Posterior vena cava (tissue), 2 donors: ENCODE results near the gene SPATA33. TPM values are rescaled to one million over a fixed set of nuclear protein-coding genes. Genes with fewer than 3 reads are reported as not detected.

Experiments
- DNase-seq: peaks from one replicate; pipeline ENCODE4 v3.0.0-alpha.2; 2020; ENCODE audit warnings: low spot score
- intact Hi-C, 2 donors: fragments of 100-400 bp; cut with DNase I; formaldehyde crosslinking; loops; one replicate each; pipeline versions ENCODE4 v1.14.1 to v1.14.2; 2022 to 2023
- total RNA-seq, 2 donors: library from RNA; stranded (reverse); fragmentation: NEBNext Ultra II Directional; extraction: Animal tissue kit (Norgen Biotek cat#: 25700); gene quantifications; one replicate each; pipeline ENCODE4 v1.2.1, GENCODE V29; 2021
- donor health status: DM: yes; HTN: yes; CAD: no.
- donor health status: DM: yes; HTN: yes; CAD: no.

SPATA33 gene
- total RNA-seq, 2 donors from 2014 or later, result 5.0 to 5.8 TPM

DNA sequence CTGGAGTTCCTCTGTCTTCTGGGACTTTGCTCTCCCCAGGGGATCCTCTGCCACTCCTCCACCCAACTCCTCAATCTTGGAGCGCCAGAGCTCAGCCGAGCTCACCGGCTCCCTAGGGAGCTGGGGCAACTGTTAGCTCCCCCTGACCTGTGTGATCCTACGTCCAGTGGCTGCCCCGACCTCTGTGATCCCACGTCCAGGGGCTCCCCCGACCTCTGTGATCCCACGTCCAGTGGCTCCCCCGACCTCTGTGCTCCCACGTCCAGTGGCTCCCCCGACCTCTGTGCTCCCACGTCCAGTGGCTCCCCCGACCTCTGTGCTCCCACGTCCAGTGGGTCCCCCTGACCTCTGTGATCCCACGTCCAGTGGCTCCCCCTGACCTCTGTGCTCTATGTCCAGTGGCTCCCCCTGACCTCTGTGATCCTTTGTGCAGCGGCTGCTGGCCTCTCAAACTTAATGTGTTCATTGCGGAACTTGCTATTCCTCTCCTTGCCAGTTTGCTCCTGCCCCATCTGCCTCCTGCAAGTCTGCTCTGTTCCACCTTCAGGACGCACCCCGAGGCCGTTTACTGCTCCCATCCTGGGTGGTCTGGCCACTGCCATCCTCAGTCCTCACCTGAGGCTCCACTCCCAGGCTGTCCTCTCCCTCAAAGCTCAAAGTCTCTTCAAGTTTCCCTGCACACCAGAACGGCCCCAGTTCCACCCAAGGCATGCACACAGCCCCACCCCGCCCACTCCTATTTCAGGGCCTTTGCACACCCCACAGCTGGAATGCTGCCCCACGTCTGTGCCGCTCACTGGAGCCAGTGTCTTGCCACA lies 60.3 kb downstream of the SPATA33 start:
- intact Hi-C loops, result no loop called here
- no peak for DNase-seq

Other genes starting within 250 kb of the SPATA33 start
- 100 to 1,000 TPM in 1 of 2 donors, 10 to 100 TPM in 1; 95.0 to 110 TPM for gene ANKRD11, start 167.3 kb upstream of the SPATA33 start, total RNA-seq
- 10 to 100 TPM; 64.1 to 65.2 TPM for gene SPG7, start 149.4 kb upstream of the SPATA33 start, total RNA-seq
- gene RPL13, start 97.2 kb upstream of the SPATA33 start, total RNA-seq, result 1,000 to 10,000 TPM; 1,338 to 1,459 TPM
- gene CPNE7, start 82.1 kb upstream of the SPATA33 start, total RNA-seq, result under 1 TPM in 1 of 2 donors, not detected in 1; 0.71 TPM
- gene DPEP1, start 44.2 kb upstream of the SPATA33 start, total RNA-seq, result under 1 TPM in 1 of 2 donors, not detected in 1; 0.79 TPM
- 10 to 100 TPM; 47.1 to 59.8 TPM for gene CHMP1A, start 128 bp upstream of the SPATA33 start, total RNA-seq
- 10 to 100 TPM; 33.7 to 37.5 TPM for gene CDK10, start 28.9 kb downstream of the SPATA33 start, total RNA-seq
- 10 to 100 TPM in 1 of 2 donors, 1 to 10 TPM in 1; 7.9 to 13.0 TPM for gene SPATA2L, start 43.9 kb downstream of the SPATA33 start, total RNA-seq
- gene VPS9D1, start 63.1 kb downstream of the SPATA33 start, total RNA-seq, result 10 to 100 TPM in 1 of 2 donors, 1 to 10 TPM in 1; 8.4 to 11.8 TPM
- gene ZNF276, start 63.7 kb downstream of the SPATA33 start, total RNA-seq, result 10 to 100 TPM; 16.4 to 17.4 TPM
- 1 to 10 TPM; 3.0 to 5.0 TPM for gene FANCA, start 158.8 kb downstream of the SPATA33 start, total RNA-seq
- gene SPIRE2, start 170.6 kb downstream of the SPATA33 start, total RNA-seq, result 1 to 10 TPM in 1 of 2 donors, under 1 TPM in 1; 0.33 to 1.0 TPM
- gene TCF25, start 215.8 kb downstream of the SPATA33 start, total RNA-seq, result 100 to 1,000 TPM; 127 to 158 TPM